DND-41 (cell line): ENCODE data around the gene CPSF2.

Experiments used
- CTCF ChIP-seq: IDR thresholded peaks from 2 replicates; pipeline ENCODE4 v1.5.1; 2012; ENCODE audit warnings: borderline replicate concordance, low read length, moderate library complexity, mild to moderate bottlenecking; ENCODE audit not compliant: poor library complexity, severe bottlenecking; ENCODE audit errors: extremely low read depth
- EZH2 ChIP-seq: IDR thresholded peaks from 3 replicates; pipeline ENCODE4 v1.6.1; 2012; ENCODE audit warnings: borderline replicate concordance, low read depth, mild to moderate bottlenecking, moderate library complexity, low read length, inconsistent platforms; ENCODE audit not compliant: severe bottlenecking

GRCh38 chr14:92099802-92100201 lies 22.0 kb upstream of the CPSF2 start:
- TF ChIP-seq CTCF (no peak), EZH2 (no peak)
